Muscle of back (tissue), 11 donors: Measurements from ENCODE around the gene BIN1. TPM values are rescaled to one million over a fixed set of nuclear protein-coding genes. Genes with fewer than 3 reads are reported as not detected.
"Not testable (repeated sequence)": the region's sequence is repeated elsewhere in the genome, so short reads cannot be mapped to it uniquely, and the experiment has no call there.

Source experiments
- DNase-seq, 3 donors: peaks; one replicate each; pipeline versions ENCODE4 v3.0.0 to v3.0.0-alpha.2; 2013
- polyA plus RNA-seq, 10 donors: library from polyadenylated mRNA; unstranded; fragments of 120-200 nt; gene quantifications; one replicate each; pipeline ENCODE4 v1.2.1, GENCODE V29; 2013; ENCODE audit not compliant: insufficient read length in 10 of 10

BIN1 gene
- polyA plus RNA-seq, 10 donors, result 526 to 885 (median 760) TPM

- DNase-seq, result peak in 1 of 3 donors; percentile 54
Observed at GRCh38 chr2:127029350-127030051, 77.5 kb downstream of the BIN1 start.

GRCh38 chr2:127028745-127029144, 78.2 kb downstream of the BIN1 start:
- DNase-seq, result not testable (repeated sequence)

GRCh38 chr2:127027715-127028114, 79.2 kb downstream of the BIN1 start:
- no peak for DNase-seq

GRCh38 chr2:127025359-127026166, 81.4 kb downstream of the BIN1 start:
- peak; percentile 61 to 93 (median 74) for DNase-seq

- DNase-seq, result peak in 1 of 3 donors; percentile 71
Observed at GRCh38 chr2:127024769-127025358, 82.1 kb downstream of the BIN1 start.

GRCh38 chr2:127023504-127023903, 83.5 kb downstream of the BIN1 start:
- no peak for DNase-seq

GRCh38 chr2:127022817-127023216, 84.1 kb downstream of the BIN1 start:
- DNase-seq, result no peak

GRCh38 chr2:127020536-127020935, 86.4 kb downstream of the BIN1 start:
- no peak for DNase-seq

GRCh38 chr2:127017548-127017947, 89.4 kb downstream of the BIN1 start:
- no peak for DNase-seq

GRCh38 chr2:127016329-127016728, 90.6 kb downstream of the BIN1 start:
- DNase-seq, result no peak

- no peak for DNase-seq
Observed at GRCh38 chr2:127015106-127015910, 91.6 kb downstream of the BIN1 start.

GRCh38 chr2:127014630-127015029, 92.3 kb downstream of the BIN1 start:
- peak in 1 of 3 donors; percentile 66 for DNase-seq

- DNase-seq, result no peak
Observed at GRCh38 chr2:127014224-127014623, 92.7 kb downstream of the BIN1 start.

- no peak for DNase-seq
Observed at GRCh38 chr2:127012868-127013267, 94.1 kb downstream of the BIN1 start.

GRCh38 chr2:127012215-127012614, 94.7 kb downstream of the BIN1 start:
- DNase-seq, result no peak

GRCh38 chr2:127011796-127012195, 95.2 kb downstream of the BIN1 start:
- DNase-seq, result no peak

- DNase-seq, result no peak
Observed at GRCh38 chr2:127011231-127011661, 95.7 kb downstream of the BIN1 start.

GRCh38 chr2:127008265-127009015, 98.5 kb downstream of the BIN1 start:
- no peak for DNase-seq

GRCh38 chr2:127007652-127008051, 99.3 kb downstream of the BIN1 start:
- DNase-seq, result peak in 1 of 3 donors; percentile 46

- no peak for DNase-seq
Observed at GRCh38 chr2:127006962-127007361, 100.0 kb downstream of the BIN1 start.
